HL-60/S4 (cell line): ENCODE results near the gene LYSMD3.
"Not testable (repeated sequence)": the region's sequence is repeated elsewhere in the genome, so short reads cannot be mapped to it uniquely, and the experiment has no call there.

Experiments
- in situ Hi-C: fragments of 300-500 bp; cut with MboI; formaldehyde crosslinking; loops from 2 replicates; pipeline ENCODE4 v1.14.3; 2022; ENCODE audit warnings: low sequenced_read_pairs

The LYSMD3 gene

DNA sequence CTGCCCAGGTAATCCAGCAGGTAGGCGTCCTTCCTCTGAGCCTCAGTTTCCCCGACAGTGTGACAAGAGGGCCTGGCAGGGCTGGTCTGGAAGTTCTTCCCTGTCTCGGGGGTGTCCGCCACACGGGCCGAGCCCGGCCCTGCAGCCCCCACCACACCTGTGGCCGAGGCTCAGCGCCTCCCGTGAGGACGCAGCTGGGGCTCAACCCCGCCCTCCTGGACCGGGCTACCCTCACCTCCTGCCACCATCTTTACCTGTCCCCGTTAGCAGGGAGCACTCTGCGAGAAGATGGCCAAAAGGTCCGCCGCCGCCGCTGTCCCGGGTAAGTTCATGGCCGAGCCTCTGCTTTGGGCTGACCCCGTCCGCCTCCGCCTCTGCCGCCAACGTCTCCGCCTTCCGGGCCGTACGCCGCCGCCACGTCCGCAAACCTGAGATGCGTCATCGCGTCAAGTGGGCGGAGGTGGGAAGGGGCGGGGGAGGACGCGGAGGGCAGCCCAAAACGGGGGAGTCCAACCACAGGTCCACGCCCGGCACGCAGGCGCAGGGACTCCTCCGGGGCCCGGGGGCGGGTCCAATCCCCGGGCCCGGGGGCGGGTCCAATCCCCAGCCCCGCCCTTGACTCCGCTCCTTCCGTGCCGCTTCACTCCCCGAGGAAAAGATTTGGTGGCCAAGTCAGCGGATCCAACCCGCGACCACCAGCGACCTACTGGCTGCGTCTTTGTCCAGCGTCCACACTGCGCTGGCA, at the start of gene LYSMD3:
TSS of gene LYSMD3 (minus strand) at position 391 of the 745 bp plus-strand sequence. CDS start 4,295 bp downstream, outside the sequence.
- in situ Hi-C loops: no loop called here

DNA sequence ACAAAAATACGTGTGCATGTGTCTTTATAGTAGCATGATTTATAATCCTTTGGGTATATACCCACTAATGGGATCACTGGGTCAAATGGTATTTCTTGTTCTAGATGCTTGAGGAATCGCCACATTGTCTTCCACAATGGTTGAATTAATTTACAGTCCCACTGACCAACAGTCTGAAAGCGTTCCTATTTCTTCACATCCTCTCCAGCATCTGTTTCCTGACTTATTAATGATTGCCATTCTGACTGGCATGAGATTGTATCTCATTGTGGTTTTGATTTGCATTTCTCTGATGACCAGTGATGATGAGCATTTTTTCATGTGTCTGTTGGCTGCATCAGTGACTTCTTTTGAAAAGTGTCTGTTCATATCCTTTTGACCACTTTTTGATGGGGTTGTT, 47.2 kb upstream of the LYSMD3 start:
- in situ Hi-C loops: not testable (repeated sequence)

DNA sequence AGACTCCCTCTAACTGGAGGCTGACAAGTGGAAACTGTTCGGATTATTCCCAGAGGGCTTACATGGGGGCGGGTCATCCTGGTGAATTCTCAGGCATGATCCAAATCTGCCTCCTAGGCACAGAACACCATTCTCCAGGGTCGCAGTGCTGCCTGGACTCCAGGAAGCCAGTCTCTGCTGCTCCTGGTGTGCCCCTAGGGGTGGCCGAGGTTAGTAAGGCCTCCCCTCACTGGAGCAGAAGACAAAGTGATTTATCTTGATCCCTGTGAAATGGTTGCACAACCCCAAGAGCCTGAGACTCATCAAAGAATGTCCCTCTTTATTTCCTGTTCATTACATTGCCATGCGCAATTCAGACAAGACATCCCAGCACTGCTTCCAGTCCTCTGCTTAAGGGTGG, 46.3 kb upstream of the LYSMD3 start:
- in situ Hi-C loops: no loop called here

DNA sequence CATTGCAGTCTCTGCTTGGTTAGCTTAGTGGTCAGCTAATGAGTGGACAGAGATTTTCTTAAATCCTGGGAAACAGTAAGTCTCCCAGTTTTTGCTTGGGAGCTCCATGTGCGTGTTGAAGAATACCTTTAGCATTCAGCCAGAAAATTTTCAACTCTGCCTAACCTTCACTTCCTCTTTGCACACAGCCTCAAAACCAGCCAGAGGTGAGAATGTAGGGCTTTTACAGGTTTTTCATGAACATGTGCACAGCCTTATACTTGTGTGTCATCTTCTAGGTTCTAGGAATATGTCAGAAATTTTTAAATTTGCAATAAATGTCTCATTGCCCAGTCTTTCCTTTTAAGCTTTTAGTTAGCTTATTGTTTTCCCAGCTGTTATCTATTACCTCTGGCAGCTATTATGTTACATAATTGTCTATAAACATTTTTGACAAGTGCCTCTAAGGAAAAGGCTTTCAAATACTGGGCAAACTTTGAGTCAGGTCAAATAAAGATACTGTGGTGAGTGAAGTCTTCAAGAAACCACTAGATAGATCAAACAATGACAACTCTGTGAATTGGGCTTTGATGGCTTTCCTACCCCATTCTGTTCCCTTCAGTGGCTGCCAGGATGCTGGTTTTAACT, 41.9 kb upstream of the LYSMD3 start:
- in situ Hi-C loops: no loop called here

DNA sequence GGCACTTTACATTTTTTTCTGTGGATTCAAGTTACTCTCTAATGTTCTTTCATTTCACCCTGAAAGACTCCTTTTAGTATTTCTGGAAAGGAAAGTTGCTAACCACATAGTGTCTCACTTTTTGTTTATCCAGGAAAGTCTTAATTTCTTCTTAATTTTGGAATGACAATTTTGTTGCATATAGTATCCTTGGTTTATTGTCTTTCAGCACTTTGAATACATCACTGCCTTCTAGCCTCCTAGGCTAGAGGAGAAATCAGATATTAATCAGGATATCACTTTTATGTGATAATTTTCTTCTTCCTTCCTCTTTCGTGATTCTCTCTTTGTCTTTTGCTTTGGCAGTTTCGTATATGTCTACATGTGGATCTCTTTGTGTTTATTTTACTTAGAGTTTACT, 40.6 kb upstream of the LYSMD3 start:
- in situ Hi-C loops: no loop called here

DNA sequence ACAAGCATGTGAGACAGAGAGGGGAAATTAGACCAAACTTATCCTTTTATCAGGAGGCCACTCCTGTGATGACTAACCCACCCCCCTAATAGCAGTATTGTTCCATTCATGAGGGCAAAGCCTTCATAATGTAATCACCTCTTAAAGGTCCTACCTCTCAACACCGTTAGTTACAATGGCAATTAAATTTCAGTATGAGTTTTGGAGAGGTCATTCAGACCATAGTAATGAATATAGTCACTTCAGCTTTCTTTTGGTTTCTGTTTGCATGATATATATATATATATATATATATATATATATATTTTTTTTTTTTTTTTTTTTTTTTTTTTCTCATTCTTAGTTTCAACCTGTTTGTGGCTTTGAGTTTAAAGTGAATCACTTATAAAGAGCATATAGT, 39.7 kb upstream of the LYSMD3 start:
- in situ Hi-C loops: no loop called here

DNA sequence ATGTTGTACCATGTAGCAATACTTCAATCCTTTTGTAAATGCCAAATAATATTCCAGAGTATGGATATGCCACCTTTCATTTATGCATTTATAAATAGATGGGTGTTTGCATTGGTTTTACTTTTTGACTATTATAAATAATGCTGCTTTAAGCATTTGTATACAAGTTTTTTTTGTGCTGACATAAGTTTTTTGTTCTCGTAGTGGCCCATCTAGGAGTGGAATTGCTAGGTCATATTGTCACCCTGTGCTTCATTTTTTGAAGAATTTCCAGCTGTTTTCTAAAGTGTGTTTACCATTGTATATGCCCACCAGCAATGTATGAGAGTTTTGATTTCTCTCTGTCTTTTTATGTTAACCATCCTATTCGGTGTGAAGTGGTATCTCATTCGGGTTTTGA, 36.1 kb upstream of the LYSMD3 start:
- in situ Hi-C loops: no loop called here

DNA sequence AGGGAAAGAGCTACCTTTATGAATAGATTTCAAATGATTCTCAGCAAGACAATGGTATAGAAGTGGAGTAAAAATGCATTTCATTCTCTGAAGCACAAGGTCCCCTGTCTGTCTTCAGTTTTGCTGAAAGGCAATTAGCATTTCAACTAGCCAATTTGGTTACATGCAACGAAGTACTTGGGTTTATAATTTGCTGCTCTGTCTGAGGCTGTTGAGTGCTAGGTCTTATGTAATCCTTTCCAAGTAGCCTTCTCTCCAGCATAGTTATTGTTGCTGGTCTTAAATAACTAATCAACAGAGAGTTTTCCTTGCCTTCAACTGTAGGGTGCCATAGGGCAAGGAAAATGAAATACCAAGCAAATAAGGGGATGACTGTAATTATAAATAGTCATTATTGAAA, 33.7 kb upstream of the LYSMD3 start:
- in situ Hi-C loops: no loop called here

DNA sequence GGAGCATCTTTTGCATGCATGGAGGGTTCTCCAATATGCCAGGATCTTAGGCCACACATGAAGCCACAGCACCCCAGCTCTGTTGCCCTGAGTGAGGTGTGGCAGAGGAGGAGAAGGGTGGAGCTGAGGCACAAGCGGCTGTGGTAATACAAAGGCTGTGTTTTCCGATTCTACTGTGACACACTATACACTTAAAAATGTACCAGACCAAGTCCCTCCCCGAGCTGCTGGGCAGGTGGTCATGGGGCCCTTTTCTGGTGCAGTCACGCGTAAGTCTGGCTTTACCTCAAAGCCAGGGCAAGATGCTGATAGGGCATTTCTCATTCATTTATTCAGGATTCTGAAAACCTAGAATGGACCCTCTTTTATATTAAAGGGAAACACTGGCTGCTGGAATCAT, 33.0 kb upstream of the LYSMD3 start:
- in situ Hi-C loops: no loop called here

DNA sequence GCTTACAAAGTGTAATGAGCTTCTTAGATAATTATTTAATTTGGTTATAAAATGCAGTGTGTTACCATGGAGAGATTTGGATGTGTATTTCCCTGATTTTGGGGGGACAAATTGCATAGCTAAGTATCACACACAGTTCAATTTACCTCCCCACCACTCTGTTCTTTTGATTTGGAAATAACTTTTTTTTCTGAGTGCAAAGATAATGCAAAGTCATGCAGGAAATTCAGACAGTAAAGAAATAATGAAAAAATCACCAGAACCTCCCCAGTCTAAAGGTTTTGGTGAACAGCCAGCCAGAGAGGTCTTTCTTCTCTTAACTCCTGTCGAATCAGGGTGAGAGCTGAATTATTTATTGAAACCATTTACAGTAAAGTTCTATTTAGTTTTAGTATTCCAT, 32.4 kb upstream of the LYSMD3 start:
- in situ Hi-C loops: no loop called here

DNA sequence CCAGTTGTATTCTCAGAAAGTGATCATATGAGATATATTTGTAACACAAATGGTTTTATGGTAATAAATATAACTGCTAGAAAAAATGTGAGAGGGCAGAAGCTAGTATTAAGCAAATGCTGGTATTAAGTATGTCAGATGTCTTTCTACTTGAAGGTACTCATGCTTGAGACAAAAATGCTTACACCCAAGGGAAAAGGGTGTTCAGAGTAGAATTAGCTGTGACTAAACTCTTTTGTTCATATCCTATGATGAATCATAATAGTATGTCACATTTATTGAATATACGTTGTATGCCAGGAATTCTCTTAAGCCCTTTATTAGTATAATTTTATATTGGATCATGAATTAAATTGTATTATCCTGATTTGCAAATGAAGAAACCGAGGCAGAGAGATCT, 31.4 kb upstream of the LYSMD3 start:
- in situ Hi-C loops: no loop called here

DNA sequence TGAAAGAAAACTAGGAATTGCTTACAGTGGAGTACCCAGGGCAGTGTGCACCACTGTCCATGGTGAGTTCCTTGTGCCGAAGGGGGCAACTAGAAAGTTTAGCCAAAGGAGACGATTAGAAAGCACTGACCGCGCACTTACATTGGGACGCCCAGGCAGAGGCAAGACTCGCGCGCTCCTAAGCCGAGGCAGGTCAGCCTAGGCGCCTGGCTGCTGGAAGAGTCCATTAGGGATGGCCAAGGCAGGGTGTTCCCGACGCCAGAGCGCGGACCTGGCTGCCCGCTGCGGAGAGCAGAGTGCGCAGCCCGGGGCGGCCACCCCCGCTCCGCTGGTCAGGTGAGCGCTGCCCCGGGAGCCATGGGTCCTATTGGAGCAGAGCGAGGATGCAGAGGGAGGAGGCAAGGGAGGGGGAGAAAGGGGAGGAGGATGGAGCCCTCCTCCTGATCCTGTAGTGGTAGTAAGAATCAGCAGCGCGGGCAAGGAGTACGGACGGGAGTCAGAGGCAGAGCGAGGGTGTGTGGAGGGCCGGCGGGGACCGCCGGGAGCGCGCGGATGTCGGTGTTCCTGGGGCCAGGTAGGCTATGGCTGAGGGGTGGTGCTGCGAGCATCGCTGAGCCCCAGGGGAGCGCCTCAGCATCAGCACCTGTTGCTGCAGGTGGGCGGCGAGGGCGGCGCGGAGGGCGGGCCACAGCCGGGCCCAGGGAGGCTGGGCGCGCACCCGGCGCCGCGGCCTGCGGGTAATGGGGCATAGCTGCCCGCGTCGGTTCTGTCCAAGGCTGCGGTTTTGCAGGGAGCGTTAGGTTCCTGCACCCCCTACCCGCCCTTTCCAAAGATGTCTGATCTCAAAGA, 29.2 kb upstream of the LYSMD3 start, which contains the start of gene ADGRV1:
TSS of gene ADGRV1 (plus strand) at position 454 of the 849 bp plus-strand sequence. CDS start at position 553, 99 bp downstream.
- in situ Hi-C loops: no loop called here

DNA sequence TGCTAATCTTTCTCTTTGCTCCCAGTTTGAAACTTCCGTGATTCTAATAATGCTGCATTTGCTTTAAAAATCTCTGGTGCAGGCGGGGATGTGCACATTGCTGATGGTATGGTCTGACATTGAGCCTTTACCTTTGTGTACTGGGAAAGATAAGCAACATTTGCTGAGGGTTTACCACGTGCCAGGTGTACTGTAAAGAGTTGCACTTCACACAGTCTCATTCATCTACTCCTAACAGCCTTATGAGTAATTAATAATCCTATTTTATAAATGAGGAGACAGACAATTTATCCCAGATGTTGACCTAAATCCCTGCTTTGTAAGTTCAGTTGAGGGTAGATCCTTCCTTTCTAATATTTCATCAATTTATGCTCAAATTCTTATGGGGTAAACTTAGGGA, 28.5 kb upstream of the LYSMD3 start:
- in situ Hi-C loops: no loop called here

DNA sequence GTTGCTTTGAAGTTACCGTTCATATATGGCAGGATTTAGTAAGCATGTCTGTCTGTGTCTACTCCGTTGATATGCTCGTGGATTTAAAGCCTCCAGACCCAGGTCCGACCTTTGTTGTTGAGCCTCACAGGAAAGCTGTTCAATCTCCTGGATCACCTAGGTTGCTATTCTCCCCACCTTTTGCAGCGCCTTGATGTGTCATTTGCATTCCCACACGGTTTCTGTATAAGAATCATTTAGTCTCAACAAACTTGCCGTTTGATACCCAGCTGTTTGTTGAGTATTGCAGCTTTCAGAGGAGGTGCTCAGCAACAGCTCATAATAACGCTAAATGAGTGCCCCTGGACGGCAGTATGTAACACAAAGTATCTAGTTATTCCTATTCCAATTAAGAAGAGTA, 28.0 kb upstream of the LYSMD3 start:
- in situ Hi-C loops: no loop called here

DNA sequence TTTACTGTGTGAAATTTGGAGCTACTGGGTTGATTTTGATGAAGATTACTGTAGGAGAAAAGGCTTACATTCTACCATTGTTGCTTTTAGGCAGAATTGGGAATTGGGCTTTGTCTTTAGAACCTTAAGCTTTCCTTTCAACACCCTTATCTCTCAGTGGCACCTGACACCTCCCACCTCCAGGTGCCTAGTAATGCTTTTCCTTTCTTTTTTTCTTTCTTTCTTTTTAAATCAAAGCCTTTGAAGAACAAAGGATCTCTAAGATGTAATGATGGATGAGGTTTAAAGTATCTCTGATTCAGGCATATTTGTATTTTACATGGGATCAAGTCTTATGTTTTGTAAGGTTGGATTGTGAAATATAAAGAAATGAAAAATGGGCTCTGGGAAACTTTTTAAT, 26.3 kb upstream of the LYSMD3 start:
- in situ Hi-C loops: no loop called here

DNA sequence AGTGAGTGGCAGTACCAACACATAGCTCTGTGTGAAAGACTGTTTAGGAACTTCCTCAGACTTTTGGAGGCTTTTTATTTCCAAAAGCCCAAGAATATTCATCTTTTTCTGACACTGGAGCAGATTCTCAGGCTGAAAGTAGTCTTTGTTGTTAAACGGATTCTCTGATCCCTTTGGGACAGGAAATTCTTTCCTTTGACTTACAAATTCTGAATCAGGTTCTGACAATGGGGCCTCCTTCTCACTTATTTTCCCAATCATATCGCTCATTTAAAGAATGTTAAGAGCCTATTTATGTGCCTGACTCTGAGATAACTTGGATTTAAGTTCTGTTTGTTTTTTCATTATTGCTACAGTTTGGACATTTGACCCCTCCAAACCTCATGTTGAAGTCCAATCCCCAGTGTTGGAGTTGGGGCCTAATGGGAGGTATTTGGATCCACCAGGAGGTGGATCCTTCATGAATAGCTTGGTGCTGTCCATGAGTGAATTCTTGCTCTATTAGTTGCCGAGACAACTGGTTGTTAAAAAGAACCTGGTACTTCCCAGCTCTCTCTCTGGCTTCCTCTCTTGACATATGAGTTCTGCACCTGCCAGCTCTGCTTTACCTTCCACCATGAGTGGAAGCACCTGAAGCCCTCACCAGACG, 25.1 kb upstream of the LYSMD3 start:
- in situ Hi-C loops: no loop called here

DNA sequence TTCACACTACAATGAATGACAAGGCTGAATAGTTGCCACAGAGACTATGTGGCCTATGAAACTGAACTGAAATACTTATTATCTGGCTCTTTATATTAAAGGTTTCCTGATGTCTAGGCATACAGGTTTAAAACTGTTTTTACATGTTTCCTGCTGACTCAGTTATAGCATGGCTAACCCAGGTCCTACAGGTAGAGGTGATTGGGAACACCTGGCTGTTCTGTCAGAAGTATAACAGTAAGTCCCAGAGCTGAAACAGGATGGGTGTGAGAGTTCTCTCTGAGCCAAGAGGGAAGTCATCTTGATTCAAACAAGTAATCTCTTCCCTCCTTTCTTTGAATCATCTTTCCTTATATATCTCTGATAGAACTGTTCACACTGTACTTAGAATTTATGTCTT, 24.3 kb upstream of the LYSMD3 start:
- in situ Hi-C loops: no loop called here

DNA sequence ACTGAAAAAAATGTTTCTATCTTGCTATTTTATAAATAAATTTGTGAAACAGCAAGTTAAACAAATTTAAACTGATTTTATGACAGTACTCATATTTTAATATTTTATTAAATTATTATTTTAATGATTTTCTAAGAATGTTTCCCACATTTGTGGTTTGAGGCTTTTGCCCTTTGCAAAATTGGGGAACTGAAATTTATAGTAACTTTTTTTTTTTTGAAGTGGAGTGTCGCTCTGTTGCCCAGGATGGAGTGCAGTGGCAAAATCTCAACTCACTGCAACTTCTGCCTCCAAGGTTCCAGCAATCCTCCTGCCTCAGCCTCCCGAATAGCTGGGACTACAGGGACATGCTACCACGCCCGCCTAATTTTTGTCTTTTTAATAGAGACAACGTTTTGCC, 22.0 kb upstream of the LYSMD3 start:
- in situ Hi-C loops: no loop called here

DNA sequence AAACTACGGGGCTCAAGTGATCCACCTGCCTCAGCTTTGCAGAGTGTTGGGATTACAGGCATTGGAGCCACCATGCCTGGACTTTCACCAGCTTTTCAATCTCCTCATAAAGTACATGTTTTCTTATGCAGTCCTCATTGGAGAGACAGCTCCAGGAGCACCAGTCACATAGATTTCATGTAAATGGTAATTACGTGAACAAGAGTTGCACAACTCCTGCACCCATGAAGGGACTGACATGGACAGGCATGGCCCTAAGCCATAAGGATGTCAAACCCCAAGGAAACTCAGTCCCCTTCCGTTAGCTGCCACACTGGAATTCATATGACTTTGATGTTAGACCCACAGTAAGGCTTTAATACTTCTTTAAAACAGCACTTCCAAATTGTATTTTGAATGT, 21.6 kb upstream of the LYSMD3 start:
- in situ Hi-C loops: no loop called here

DNA sequence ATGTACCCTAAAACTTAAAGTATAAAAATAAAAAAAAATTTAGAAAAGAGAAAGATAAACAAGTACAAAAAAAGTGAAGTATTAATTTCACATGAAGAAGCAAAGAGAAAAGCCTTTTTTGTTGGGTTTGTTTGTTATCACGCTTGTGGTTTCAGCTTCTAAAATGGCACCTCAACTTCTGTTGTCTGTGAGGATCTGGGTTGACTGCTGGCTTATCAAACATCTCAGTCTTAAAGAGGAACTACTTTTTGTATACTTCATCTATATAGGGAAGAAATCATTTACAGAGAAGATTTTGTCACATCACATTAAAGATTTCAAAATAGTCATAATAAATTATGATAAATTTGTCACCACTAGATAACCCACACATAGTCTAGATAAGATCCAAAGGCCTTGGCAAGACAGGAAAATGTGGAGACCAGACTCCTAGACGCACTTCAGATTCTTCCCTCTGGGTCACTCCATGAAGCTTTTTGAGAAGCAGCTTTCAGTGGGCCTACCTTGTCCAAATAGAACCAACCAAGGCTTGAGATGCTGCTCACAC, 20.4 kb upstream of the LYSMD3 start:
- in situ Hi-C loops: no loop called here

DNA sequence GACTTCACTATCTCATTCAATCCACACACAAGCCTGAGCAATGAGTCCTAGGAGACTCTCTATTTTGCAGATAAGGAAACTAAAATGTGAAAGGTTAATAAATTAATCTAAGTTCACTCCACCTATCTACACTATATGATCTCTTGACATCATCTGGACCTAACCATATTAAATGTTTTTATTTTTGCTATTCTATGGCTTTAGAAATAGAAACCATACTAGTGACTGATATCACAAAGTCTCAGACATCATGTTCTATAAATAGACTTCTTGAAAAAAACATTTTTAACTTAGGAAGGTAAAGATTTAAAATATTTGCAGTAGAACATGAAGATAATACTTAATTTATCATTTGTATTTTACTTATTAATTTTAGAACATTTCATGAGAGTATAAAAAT, 19.8 kb upstream of the LYSMD3 start:
- in situ Hi-C loops: no loop called here
